ENCODE results near the gene MMP25.

The MMP25 gene

GRCh38 chr16:3045758-3046640 lies at the start of gene MMP25:
TSS of gene MMP25 (plus strand) at chr16:3046561. CDS start at chr16:3046918, 357 bp downstream.
- DNase-seq: peak; percentile 55 to 63

GRCh38 chr16:2999929-3000328 lies 46.4 kb upstream of the MMP25 start:
- no peak for DNase-seq

GRCh38 chr16:3000540-3000939 lies 45.8 kb upstream of the MMP25 start:
- DNase-seq: no peak

GRCh38 chr16:3001316-3001715 lies 45.0 kb upstream of the MMP25 start:
- DNase-seq: no peak

GRCh38 chr16:3003582-3004270 lies 42.6 kb upstream of the MMP25 start:
- peak; percentile 97 to 99 for DNase-seq

- no peak for DNase-seq
Measured at GRCh38 chr16:3004319-3004718, 42.0 kb upstream of the MMP25 start.

- peak in 1 of 2 donors; percentile 10 for DNase-seq
Measured at GRCh38 chr16:3004781-3005284, 41.5 kb upstream of the MMP25 start.

- DNase-seq: no peak
Measured at GRCh38 chr16:3007059-3007956, 39.1 kb upstream of the MMP25 start.

- peak; percentile 50 to 54 for DNase-seq
Measured at GRCh38 chr16:3007957-3008689, 38.2 kb upstream of the MMP25 start.

GRCh38 chr16:3008690-3009037 lies 37.7 kb upstream of the MMP25 start:
- no peak for DNase-seq

GRCh38 chr16:3009568-3010390 lies 36.6 kb upstream of the MMP25 start:
- DNase-seq: no peak

- DNase-seq: no peak
Measured at GRCh38 chr16:3010510-3010909, 35.9 kb upstream of the MMP25 start.

GRCh38 chr16:3012246-3012645 lies 34.1 kb upstream of the MMP25 start:
- no peak for DNase-seq

- no peak for DNase-seq
Measured at GRCh38 chr16:3012828-3013420, 33.4 kb upstream of the MMP25 start, which contains the start of gene CLDN9. TSS of gene CLDN9 (plus strand) at chr16:3012923. CDS start at chr16:3013363, 440 bp downstream.

- no peak for DNase-seq
Measured at GRCh38 chr16:3013491-3013951, 32.8 kb upstream of the MMP25 start.

GRCh38 chr16:3013998-3014690 lies 32.2 kb upstream of the MMP25 start:
- no peak for DNase-seq

- DNase-seq: no peak
Measured at GRCh38 chr16:3014971-3015370, 31.4 kb upstream of the MMP25 start.

- no peak for DNase-seq
Measured at GRCh38 chr16:3015865-3016521, 30.4 kb upstream of the MMP25 start.

GRCh38 chr16:3017344-3017743 lies 29.0 kb upstream of the MMP25 start:
- DNase-seq: no peak
